Lower lobe of right lung (tissue), 2 donors: ENCODE data around the gene FKBP10. TPM values are rescaled to one million over a fixed set of nuclear protein-coding genes. Genes with fewer than 3 reads are reported as not detected.
"Not testable (repeated sequence)": the region's sequence is repeated elsewhere in the genome, so short reads cannot be mapped to it uniquely, and the experiment has no call there.

Experiments used
- ATAC-seq, 2 donors: fragments of 200-7000 bp; cut with Tn5 transposase; one replicate each; pipeline ENCODE4 v1.9.1; 2020 to 2022; ENCODE audit warnings: mild to moderate bottlenecking in 2 of 2, moderate library complexity in 2 of 2
- DNase-seq: peaks from one replicate; pipeline ENCODE4 v3.0.0-alpha.2; 2020
- H3K27ac ChIP-seq: fragments of 200-600 bp; one replicate; pipeline ENCODE4 v1.8.0; 2022
- H3K27me3 ChIP-seq: fragments of 200-600 bp; one replicate; pipeline ENCODE4 v1.8.0; 2022; ENCODE audit warnings: low read depth
- H3K36me3 ChIP-seq: fragments of 200-600 bp; one replicate; pipeline ENCODE4 v1.8.0; 2022; ENCODE audit warnings: mild to moderate bottlenecking
- H3K4me1 ChIP-seq: fragments of 200-600 bp; one replicate; pipeline ENCODE4 v1.8.0; 2022
- H3K4me3 ChIP-seq: fragments of 200-600 bp; one replicate; pipeline ENCODE4 v1.8.0; 2022; ENCODE audit warnings: mild to moderate bottlenecking
- H3K9me3 ChIP-seq: fragments of 200-600 bp; one replicate; pipeline ENCODE4 v1.8.0; 2022
- CTCF ChIP-seq: fragments of 200-600 bp; IDR thresholded peaks from one replicate; pipeline ENCODE4 v1.8.0; 2022; ENCODE audit warnings: antibody characterized with exemption, mild to moderate bottlenecking
- intact Hi-C: fragments of 100-400 bp; cut with DNase I; formaldehyde crosslinking; loops from one replicate; pipeline ENCODE4 v1.11.0; 2022
- total RNA-seq: library from RNA; stranded (reverse); fragmentation: NEBNext Ultra II Directional; extraction: Animal tissue kit (Norgen Biotek cat#: 25700); gene quantifications from one replicate; pipeline ENCODE4 v1.2.1, GENCODE V29; 2021
- donor health status: DM: no; HTN: yes; CAD: no; lungs with severe emphysema.

Gene FKBP10
- total RNA-seq, 1 donor from 2014 or later: 27.4 TPM

GRCh38 chr17:41772586-41773189 is 40.1 kb upstream of the FKBP10 start:
- Histone ChIP-seq H3K36me3 (peaks cover 45% of the 10 kb centered on the region), H3K4me1 (peaks cover 62% of the 10 kb centered on the region), H3K27ac (peak overlapping the region; percentile 46), H3K27me3 (no peaks in the 10 kb centered on the region), H3K9me3 (no peaks in the 10 kb centered on the region), H3K4me3 (no peak overlapping the region)
- intact Hi-C loops: no loop called here
- no peak for TF ChIP-seq CTCF
- DNase-seq (no peak), ATAC-seq (no peak)

GRCh38 chr17:41773190-41773588 is 39.6 kb upstream of the FKBP10 start:
- Histone ChIP-seq H3K4me1 (peaks cover 67% of the 10 kb centered on the region), H3K4me3 (no peak overlapping the region), H3K27me3 (no peaks in the 10 kb centered on the region), H3K27ac (peak overlapping the region; percentile 46), H3K9me3 (no peaks in the 10 kb centered on the region), H3K36me3 (peaks cover 40% of the 10 kb centered on the region)
- TF ChIP-seq CTCF: no peak
- ATAC-seq (peak; percentile 45 to 47), DNase-seq (no peak)
- intact Hi-C loops: no loop called here

- no peaks in the 10 kb centered on the region for H3K9me3 ChIP-seq
- no peak overlapping the region for H3K4me3 ChIP-seq
- peak overlapping the region; percentile 46 for H3K27ac ChIP-seq
- H3K36me3 ChIP-seq: peaks cover 34% of the 10 kb centered on the region
- ATAC-seq (no peak), DNase-seq (no peak)
- intact Hi-C loops: no loop called here
- H3K27me3 ChIP-seq: no peaks in the 10 kb centered on the region
- peaks cover 72% of the 10 kb centered on the region for H3K4me1 ChIP-seq
- TF ChIP-seq CTCF: no peak
Observed at GRCh38 chr17:41773731-41774193, 39.0 kb upstream of the FKBP10 start.

- no peak for TF ChIP-seq CTCF
- peak overlapping the region; percentile 83 for H3K27ac ChIP-seq
- DNase-seq (no peak), ATAC-seq (no peak)
- H3K36me3 ChIP-seq: peaks cover 15% of the 10 kb centered on the region
- H3K27me3 ChIP-seq: no peaks in the 10 kb centered on the region
- H3K4me3 ChIP-seq: peak overlapping the region; percentile 0
- peaks cover 86% of the 10 kb centered on the region for H3K4me1 ChIP-seq
- H3K9me3 ChIP-seq: no peaks in the 10 kb centered on the region
- intact Hi-C loops: no loop called here
Observed at GRCh38 chr17:41775394-41776226, 37.2 kb upstream of the FKBP10 start.

- peaks cover 89% of the 10 kb centered on the region for H3K4me1 ChIP-seq
- H3K9me3 ChIP-seq, intact Hi-C loops, ATAC-seq, H3K4me3 ChIP-seq, H3K36me3 ChIP-seq, DNase-seq, H3K27me3 ChIP-seq: not testable (repeated sequence)
- peak overlapping the region; percentile 83 for H3K27ac ChIP-seq
Observed at GRCh38 chr17:41776262-41776900, 36.4 kb upstream of the FKBP10 start.
